Ishikawa (cell line): ENCODE results near the gene FOXP4.

Source experiments
- CEBPB ChIP-seq: IDR thresholded peaks from 2 replicates; pipeline ENCODE4 v1.6.1; 2012
- CREB1 ChIP-seq: IDR thresholded peaks from 2 replicates; pipeline ENCODE4 v1.6.1; 2012; ENCODE audit warnings: low read depth
- EGR1 ChIP-seq: IDR thresholded peaks from 2 replicates; pipeline ENCODE4 v1.6.1; 2012
- EP300 ChIP-seq: IDR thresholded peaks from 2 replicates; pipeline ENCODE4 v1.6.1; 2012; ENCODE audit warnings: borderline replicate concordance
- FOXM1 ChIP-seq: IDR thresholded peaks from 2 replicates; pipeline ENCODE4 v1.6.1; 2012; ENCODE audit warnings: low read depth, borderline replicate concordance
- NFIC ChIP-seq: IDR thresholded peaks from 2 replicates; pipeline ENCODE4 v1.6.1; 2012
- RAD21 ChIP-seq: IDR thresholded peaks from 2 replicates; pipeline ENCODE4 v1.6.1; 2012; ENCODE audit warnings: low read depth
- TAF1 ChIP-seq: IDR thresholded peaks from 2 replicates; pipeline ENCODE4 v1.6.1; 2012; ENCODE audit warnings: low read depth, mild to moderate bottlenecking
- TCF12 ChIP-seq: IDR thresholded peaks from 2 replicates; pipeline ENCODE4 v1.6.1; 2012; ENCODE audit warnings: low read depth
- TEAD4 ChIP-seq: IDR thresholded peaks from 2 replicates; pipeline ENCODE4 v1.6.1; 2012
- USF1 ChIP-seq: IDR thresholded peaks from 2 replicates; pipeline ENCODE4 v1.6.1; 2012
- YY1 ChIP-seq: IDR thresholded peaks from 2 replicates; pipeline ENCODE4 v1.6.1; 2012; ENCODE audit warnings: low read depth
- TF ChIP-seq, protein P1 (sequence below): IDR thresholded peaks from 2 replicates; pipeline ENCODE4 v1.6.1; 2012
- TF ChIP-seq, protein P2 (sequence below): IDR thresholded peaks from 2 replicates; pipeline ENCODE4 v1.6.1; 2012; ENCODE audit warnings: low read depth, mild to moderate bottlenecking

GRCh38 chr6:41629128-41629527, 82.9 kb downstream of the FOXP4 start:
- TF ChIP-seq TAF1 = no peak
- TF ChIP-seq CEBPB = no peak
- TF ChIP-seq RAD21 = no peak
- no peak for TF ChIP-seq CREB1
- no peak for TF ChIP-seq YY1
- no peak for TF ChIP-seq NFIC
- no peak for TF ChIP-seq TEAD4
- TF ChIP-seq, protein P1, sequence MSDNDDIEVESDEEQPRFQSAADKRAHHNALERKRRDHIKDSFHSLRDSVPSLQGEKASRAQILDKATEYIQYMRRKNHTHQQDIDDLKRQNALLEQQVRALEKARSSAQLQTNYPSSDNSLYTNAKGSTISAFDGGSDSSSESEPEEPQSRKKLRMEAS = no peak
- no peak for TF ChIP-seq TCF12
- no peak for TF ChIP-seq EGR1
- no peak for TF ChIP-seq FOXM1
- TF ChIP-seq, protein P2, sequence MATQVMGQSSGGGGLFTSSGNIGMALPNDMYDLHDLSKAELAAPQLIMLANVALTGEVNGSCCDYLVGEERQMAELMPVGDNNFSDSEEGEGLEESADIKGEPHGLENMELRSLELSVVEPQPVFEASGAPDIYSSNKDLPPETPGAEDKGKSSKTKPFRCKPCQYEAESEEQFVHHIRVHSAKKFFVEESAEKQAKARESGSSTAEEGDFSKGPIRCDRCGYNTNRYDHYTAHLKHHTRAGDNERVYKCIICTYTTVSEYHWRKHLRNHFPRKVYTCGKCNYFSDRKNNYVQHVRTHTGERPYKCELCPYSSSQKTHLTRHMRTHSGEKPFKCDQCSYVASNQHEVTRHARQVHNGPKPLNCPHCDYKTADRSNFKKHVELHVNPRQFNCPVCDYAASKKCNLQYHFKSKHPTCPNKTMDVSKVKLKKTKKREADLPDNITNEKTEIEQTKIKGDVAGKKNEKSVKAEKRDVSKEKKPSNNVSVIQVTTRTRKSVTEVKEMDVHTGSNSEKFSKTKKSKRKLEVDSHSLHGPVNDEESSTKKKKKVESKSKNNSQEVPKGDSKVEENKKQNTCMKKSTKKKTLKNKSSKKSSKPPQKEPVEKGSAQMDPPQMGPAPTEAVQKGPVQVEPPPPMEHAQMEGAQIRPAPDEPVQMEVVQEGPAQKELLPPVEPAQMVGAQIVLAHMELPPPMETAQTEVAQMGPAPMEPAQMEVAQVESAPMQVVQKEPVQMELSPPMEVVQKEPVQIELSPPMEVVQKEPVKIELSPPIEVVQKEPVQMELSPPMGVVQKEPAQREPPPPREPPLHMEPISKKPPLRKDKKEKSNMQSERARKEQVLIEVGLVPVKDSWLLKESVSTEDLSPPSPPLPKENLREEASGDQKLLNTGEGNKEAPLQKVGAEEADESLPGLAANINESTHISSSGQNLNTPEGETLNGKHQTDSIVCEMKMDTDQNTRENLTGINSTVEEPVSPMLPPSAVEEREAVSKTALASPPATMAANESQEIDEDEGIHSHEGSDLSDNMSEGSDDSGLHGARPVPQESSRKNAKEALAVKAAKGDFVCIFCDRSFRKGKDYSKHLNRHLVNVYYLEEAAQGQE = no peak
- TF ChIP-seq EP300 = no peak
- no peak for TF ChIP-seq USF1
